IMR-90 (cell line): ENCODE results near the gene CAPN3. TPM values are rescaled to one million over a fixed set of nuclear protein-coding genes. Genes with fewer than 3 reads are reported as not detected.

ENCODE experiments used
- ATAC-seq: fragments of 200-7000 bp; cut with Tn5 transposase; 2 replicates; pipeline ENCODE4 v1.9.1; 2020; ENCODE audit warnings: low read depth, mild to moderate bottlenecking, moderate library complexity
- BruUV-seq: library from RNA; stranded (reverse); fragments of 400-500 nt; replicated peaks from 2 replicates; lab custom pipeline; 2021; lab: Mats Ljungman, UMichigan
- CTCF ChIA-PET: fragments of 300-600 bp; formaldehyde crosslinking; extraction: SDS; loops from one replicate; lab custom pipeline; 2021; ENCODE audit warnings: antibody characterized with exemption; lab: Yijun Ruan, JAX
- POLR2A ChIA-PET: fragments of 300-600 bp; sonication (Branson Sonifier 250); formaldehyde crosslinking; loops from one replicate; lab custom pipeline; 2022; ENCODE audit warnings: antibody characterized with exemption; ENCODE audit not compliant: unreplicated experiment; lab: Charles Lee
- DNase-seq: peaks from one replicate; pipeline ENCODE4 v3.0.0; 2013
- H2AFZ ChIP-seq: replicated peaks from 2 replicates; pipeline ENCODE3; 2013; ENCODE audit warnings: low read length, mild to moderate bottlenecking; ENCODE audit not compliant: poor library complexity
- H2AK5ac ChIP-seq: 2 replicates; pipeline ENCODE4 v1.6.1; 2013; ENCODE audit warnings: low read depth, low read length, inconsistent platforms
- H2AK9ac ChIP-seq: replicated peaks from 2 replicates; pipeline ENCODE3; 2013; ENCODE audit warnings: mild to moderate bottlenecking, low read depth, low read length, moderate library complexity; ENCODE audit not compliant: poor library complexity
- H2BK120ac ChIP-seq: 2 replicates; pipeline ENCODE4 v1.6.1; 2013; ENCODE audit warnings: low read depth, low read length, inconsistent platforms
- H2BK15ac ChIP-seq: 3 replicates; pipeline ENCODE4 v1.6.1; 2013; ENCODE audit warnings: low read depth, low read length, inconsistent platforms
- H2BK20ac ChIP-seq: 2 replicates; pipeline ENCODE4 v1.6.1; 2013; ENCODE audit warnings: low read depth, mild to moderate bottlenecking, inconsistent platforms, low read length, moderate library complexity
- H2BK5ac ChIP-seq: 2 replicates; pipeline ENCODE4 v1.6.1; 2013; ENCODE audit warnings: mild to moderate bottlenecking, low read depth, low read length, inconsistent platforms; ENCODE audit not compliant: poor library complexity, severe bottlenecking
- H3K14ac ChIP-seq: replicated peaks from 2 replicates; pipeline ENCODE4 v1.6.1; 2013; ENCODE audit warnings: low read depth, low read length, inconsistent platforms
- H3K18ac ChIP-seq: 2 replicates; pipeline ENCODE4 v1.6.1; 2013; ENCODE audit warnings: low read depth, low read length, control low read depth
- H3K23ac ChIP-seq: 2 replicates; pipeline ENCODE4 v1.6.1; 2013; ENCODE audit warnings: low read depth, low read length, inconsistent platforms
- H3K27ac ChIP-seq: 2 replicates; pipeline ENCODE4 v1.5.1; 2013; ENCODE audit warnings: mild to moderate bottlenecking, control low read depth, low read length; ENCODE audit not compliant: insufficient read depth
- H3K27me3 ChIP-seq: 2 replicates; pipeline ENCODE4 v1.6.1; 2013; ENCODE audit warnings: low read length; ENCODE audit not compliant: control insufficient read depth, insufficient read depth
- H3K36me3 ChIP-seq: 2 replicates; pipeline ENCODE4 v1.6.1; 2013; ENCODE audit warnings: low read length, mixed read lengths; ENCODE audit not compliant: control insufficient read depth, insufficient read depth
- H3K4ac ChIP-seq: 2 replicates; pipeline ENCODE4 v1.6.1; 2013; ENCODE audit warnings: low read depth, low read length, inconsistent platforms
- H3K4me1 ChIP-seq: 2 replicates; pipeline ENCODE4 v1.6.1; 2013; ENCODE audit warnings: low read length, mixed read lengths; ENCODE audit not compliant: control insufficient read depth, insufficient read depth
- H3K4me2 ChIP-seq: 2 replicates; pipeline ENCODE4 v1.6.1; 2013; ENCODE audit warnings: low read depth, mild to moderate bottlenecking, control low read depth, low read length, moderate library complexity
- H3K4me3 ChIP-seq: 2 replicates; pipeline ENCODE4 v1.5.1; 2013; ENCODE audit warnings: low read depth, mild to moderate bottlenecking, control low read depth, low read length, moderate library complexity; ENCODE audit not compliant: insufficient read depth
- H3K56ac ChIP-seq: 2 replicates; pipeline ENCODE4 v1.6.1; 2013; ENCODE audit warnings: low read length, inconsistent platforms; ENCODE audit not compliant: insufficient read depth; ENCODE audit errors: extremely low read depth
- H3K79me1 ChIP-seq, 2 experiments: 2 replicates each; pipeline ENCODE4 v1.6.1; 2013; ENCODE audit warnings: low read length in 2 of 2, inconsistent platforms in 1 of 2, low read depth in 1 of 2
- H3K9ac ChIP-seq: 2 replicates; pipeline ENCODE4 v1.6.1; 2013; ENCODE audit warnings: low read depth, low read length, control low read depth
- H3K9me1 ChIP-seq: 2 replicates; pipeline ENCODE4 v1.6.1; 2013; ENCODE audit warnings: low read length, inconsistent platforms; ENCODE audit not compliant: insufficient read depth
- H3K9me3 ChIP-seq: 2 replicates; pipeline ENCODE4 v1.6.1; 2013; ENCODE audit warnings: low read length; ENCODE audit not compliant: control insufficient read depth, insufficient read depth
- H4K20me1 ChIP-seq: 2 replicates; pipeline ENCODE4 v1.6.1; 2013; ENCODE audit warnings: low read length, inconsistent platforms; ENCODE audit not compliant: insufficient read depth
- H4K5ac ChIP-seq: 2 replicates; pipeline ENCODE4 v1.6.1; 2013; ENCODE audit warnings: mild to moderate bottlenecking, low read depth, low read length, control low read depth
- H4K8ac ChIP-seq, 2 experiments: 2 replicates each; pipeline ENCODE4 v1.6.1; 2013; ENCODE audit warnings: low read depth in 2 of 2, low read length in 2 of 2, control low read depth in 1 of 2, inconsistent platforms in 1 of 2
- H4K91ac ChIP-seq: 2 replicates; pipeline ENCODE4 v1.6.1; 2013; ENCODE audit warnings: low read depth, low read length, inconsistent platforms; ENCODE audit not compliant: insufficient read depth
- CEBPB ChIP-seq: IDR thresholded peaks from 2 replicates; pipeline ENCODE4 v1.6.1; 2012; ENCODE audit warnings: low read depth, low read length, improper control_type of control experiment
- CHD1 ChIP-seq: IDR thresholded peaks from 2 replicates; pipeline ENCODE4 v1.6.1; 2012; ENCODE audit warnings: low read depth, low read length, improper control_type of control experiment
- CTCF ChIP-seq: conservative IDR thresholded peaks from 2 replicates; pipeline ENCODE4 v1.5.1; 2012; ENCODE audit warnings: mild to moderate bottlenecking, low read depth, low read length, improper control_type of control experiment
- ELK1 ChIP-seq: fragments of 150-350 bp; IDR thresholded peaks from 2 replicates; pipeline ENCODE4 v1.6.1; 2016; ENCODE audit warnings: low read depth, mild to moderate bottlenecking, low read length, moderate library complexity, borderline replicate concordance
- FOS ChIP-seq: fragments of 150-350 bp; IDR thresholded peaks from 2 replicates; pipeline ENCODE4 v1.6.1; 2016; ENCODE audit warnings: low read depth, low read length
- MAFK ChIP-seq: IDR thresholded peaks from 2 replicates; pipeline ENCODE4 v1.6.1; 2012; ENCODE audit warnings: low read depth, low read length, improper control_type of control experiment
- MAZ ChIP-seq: IDR thresholded peaks from 2 replicates; pipeline ENCODE4 v1.6.1; 2012; ENCODE audit warnings: low read depth, mild to moderate bottlenecking, low read length, improper control_type of control experiment, moderate library complexity, borderline replicate concordance
- MXI1 ChIP-seq: IDR thresholded peaks from 2 replicates; pipeline ENCODE4 v1.6.1; 2012; ENCODE audit warnings: low read depth, mild to moderate bottlenecking, low read length, moderate library complexity, borderline replicate concordance
- NFE2L2 ChIP-seq: fragments of 150-350 bp; IDR thresholded peaks from 2 replicates; pipeline ENCODE4 v1.6.1; 2016; ENCODE audit warnings: low read depth, mild to moderate bottlenecking, low read length
- POLR2A ChIP-seq: IDR thresholded peaks from 2 replicates; pipeline ENCODE4 v1.6.1; 2012; ENCODE audit warnings: mild to moderate bottlenecking, low read depth, low read length
- RAD21 ChIP-seq: IDR thresholded peaks from 2 replicates; pipeline ENCODE4 v1.6.1; 2012; ENCODE audit warnings: low read length, improper control_type of control experiment
- RCOR1 ChIP-seq: IDR thresholded peaks from 2 replicates; pipeline ENCODE4 v1.6.1; 2012; ENCODE audit warnings: mild to moderate bottlenecking, low read length, improper control_type of control experiment; ENCODE audit not compliant: insufficient replicate concordance
- RFX5 ChIP-seq: IDR thresholded peaks from 2 replicates; pipeline ENCODE4 v1.8.0; 2012; ENCODE audit warnings: low read depth, mild to moderate bottlenecking, low read length, moderate library complexity
- SMC3 ChIP-seq: fragments of 150-350 bp; IDR thresholded peaks from 2 replicates; pipeline ENCODE4 v1.6.1; 2016; ENCODE audit warnings: low read depth, mild to moderate bottlenecking, antibody characterized with exemption, low read length, moderate library complexity
- USF2 ChIP-seq: fragments of 150-350 bp; IDR thresholded peaks from 2 replicates; pipeline ENCODE4 v1.6.1; 2017; ENCODE audit warnings: mild to moderate bottlenecking, antibody characterized with exemption, low read length, low read depth
- WGBS, 2 experiments: methylation state at CpG; one replicate each; pipeline versions ENCODE4 v1.1.5 to v1.1.7; 2013; ENCODE audit warnings: missing lambda C conversion rate in 2 of 2; ENCODE audit not compliant: insufficient read length in 1 of 2; ENCODE audit errors: extremely low coverage in 2 of 2; 5-methylcytosine and 5-hydroxymethylcytosine counted together
- dilution Hi-C: fragments of 300-500 bp; cut with HindIII; formaldehyde crosslinking; loops from one replicate; pipeline ENCODE4 v1.14.3; 2018; ENCODE audit warnings: low sequenced_read_pairs; ENCODE audit not compliant: unreplicated experiment
- in situ Hi-C: fragments of 300-500 bp; cut with MboI; formaldehyde crosslinking; loops from 3 replicates; pipeline ENCODE4 v1.14.3; 2019; ENCODE audit warnings: low sequenced_read_pairs, inconsistent platforms, mixed read lengths
- intact Hi-C: fragments of 100-400 bp; cut with micrococcal nuclease; formaldehyde crosslinking; loops from 2 replicates; pipeline ENCODE4 v1.10.0; 2022
- polyA plus RNA-seq, 3 experiments: library from polyadenylated mRNA; depleted of rRNA; stranded (reverse); fragments of >200 nt; gene quantifications; 2 replicates each; pipeline ENCODE4 v1.2.3, GENCODE V29; 2012; ENCODE audit warnings: low replicate concordance in 1 of 3
- total RNA-seq: library from RNA; depleted of rRNA; stranded (reverse); fragments of >200 nt; gene quantifications from 2 replicates; pipeline ENCODE4 v1.2.3, GENCODE V29; 2012

Gene CAPN3
- total and polyA plus RNA-seq, 2 of the 4 experiments (the other 2 are of a cell fraction), result 1.1 to 1.4 TPM

- no peak for DNase-seq
- Histone ChIP-seq H4K20me1 (no peaks in the 10 kb centered on the region), H2AK5ac (no peak overlapping the region), H2BK20ac (no peak overlapping the region), H2BK15ac (no peak overlapping the region), H3K4ac (no peak overlapping the region), H4K8ac (no peak overlapping the region), H3K4me3 (no peak overlapping the region), H2AK9ac (no peak overlapping the region), H3K9me1 (peaks cover 7% of the 10 kb centered on the region; the same call in 1 of the 2 replicates), H3K27ac (no peak overlapping the region), H4K5ac (no peak overlapping the region), H3K9ac (no peak overlapping the region), H3K79me1 (no peaks in the 10 kb centered on the region), H3K4me1 (no peaks in the 10 kb centered on the region), H3K23ac (no peak overlapping the region), H3K9me3 (no peaks in the 10 kb centered on the region), H3K27me3 (no peaks in the 10 kb centered on the region), H3K56ac (no peak overlapping the region), H4K91ac (no peak overlapping the region), H3K36me3 (no peaks in the 10 kb centered on the region), H3K18ac (no peak overlapping the region), H2BK5ac (no peak overlapping the region), H3K4me2 (no peak overlapping the region), H3K14ac (no peak overlapping the region), H2BK120ac (no peak overlapping the region), H2AFZ (no peak overlapping the region)
- ChIA-PET POLR2A (no interaction called here), CTCF (interaction anchor here (0.6 kb wide), 1 partner anchor 42 kb away, joined by 4 read pairs; no protein-coding TSS in a partner anchor)
- BruUV-seq, result no TSS peak
- intact Hi-C loops (no loop called here), dilution Hi-C loops (no loop called here), in situ Hi-C loops (no loop called here)
- no peak for ATAC-seq
- WGBS, 2 experiments, result 79% methylated on average over 4 of the region's 12 CpGs; no CpG with 5 or more reads in 1 of the 2 experiments
- TF ChIP-seq NFE2L2 (no peak), CHD1 (no peak), CTCF (no peak), POLR2A (no peak), SMC3 (no peak), FOS (no peak), CEBPB (no peak), RAD21 (no peak), RCOR1 (no peak), MXI1 (no peak), MAZ (no peak), USF2 (no peak), RFX5 (no peak), ELK1 (no peak), MAFK (no peak)
Measured at GRCh38 chr15:42404461-42405235, 45.3 kb downstream of the CAPN3 start.
